Measurements from ENCODE around the gene OSER1. TPM values are rescaled to one million over a fixed set of nuclear protein-coding genes. Genes with fewer than 3 reads are reported as not detected.

The OSER1 gene
- polyA plus RNA-seq, 1 donor from 2014 or later = 43.9 TPM

DNA sequence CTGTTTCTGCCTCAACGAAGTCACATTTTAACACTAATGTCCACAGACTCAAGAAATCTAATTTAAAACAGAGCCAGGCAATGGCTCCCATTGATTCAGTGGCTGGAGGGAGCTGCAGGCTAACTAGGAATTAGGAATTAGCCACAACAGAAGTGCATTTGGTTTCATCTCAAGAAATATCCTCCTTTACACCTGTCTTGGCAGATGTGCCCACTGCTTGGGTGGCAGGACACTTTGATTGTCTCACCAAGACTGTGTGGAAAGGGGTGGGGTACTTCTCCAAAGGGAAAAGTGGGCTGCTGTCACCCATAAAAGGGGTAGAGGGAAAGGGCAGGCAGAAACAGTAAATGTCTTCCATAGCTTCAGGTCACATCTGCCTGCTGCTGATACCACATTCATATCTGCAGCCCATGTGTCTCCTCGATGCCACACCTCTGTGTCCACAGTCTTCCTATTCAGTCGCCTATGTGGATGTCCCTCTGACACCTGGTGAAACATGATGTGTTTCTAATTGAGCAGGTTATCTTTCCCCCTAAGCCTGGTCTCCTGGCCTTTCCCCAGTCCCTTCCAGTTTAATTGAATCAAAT, 10.9 kb upstream of the OSER1 start:
- Histone ChIP-seq H3K36me3 (ENCODE audit: insufficient read depth, low read length) (no peaks in the 10 kb centered on the region), H3K9me2 (ENCODE audit: insufficient read depth, low read length) (no peaks in the 10 kb centered on the region), H3K79me2 (replicated peaks; ENCODE audit: insufficient read depth, low read length) (no peaks in the 10 kb centered on the region), H3K9me3 (ENCODE audit: low read length) (no peaks in the 10 kb centered on the region), H3K9ac (ENCODE audit: low read length) (no peak overlapping the region), H3K4me2 (ENCODE audit: low read length) (no peak overlapping the region), H2AFZ (ENCODE audit: low read depth, low read length) (no peak overlapping the region), H3K4me3 (ENCODE audit: low read length) (no peak overlapping the region), H3F3A (ENCODE audit: insufficient read depth, low read length, poor library complexity, severe bottlenecking) (no peaks in the 10 kb centered on the region), H3K27ac (ENCODE audit: low read length) (no peak overlapping the region), H4K20me1 (ENCODE audit: insufficient read depth) (no peaks in the 10 kb centered on the region), H3K27me3 (ENCODE audit: insufficient read depth, low read depth, low read length) (no peaks in the 10 kb centered on the region)
- no peak for TF ChIP-seq EZH2 (IDR thresholded peaks at IDR 0.05; ENCODE audit: borderline replicate concordance, insufficient read depth, low read length, poor library complexity, severe bottlenecking)
- no peak for TF ChIP-seq EP300 (conservative IDR thresholded peaks at IDR 0.05; ENCODE audit: poor library complexity, severe bottlenecking)
- TF ChIP-seq, protein P1, sequence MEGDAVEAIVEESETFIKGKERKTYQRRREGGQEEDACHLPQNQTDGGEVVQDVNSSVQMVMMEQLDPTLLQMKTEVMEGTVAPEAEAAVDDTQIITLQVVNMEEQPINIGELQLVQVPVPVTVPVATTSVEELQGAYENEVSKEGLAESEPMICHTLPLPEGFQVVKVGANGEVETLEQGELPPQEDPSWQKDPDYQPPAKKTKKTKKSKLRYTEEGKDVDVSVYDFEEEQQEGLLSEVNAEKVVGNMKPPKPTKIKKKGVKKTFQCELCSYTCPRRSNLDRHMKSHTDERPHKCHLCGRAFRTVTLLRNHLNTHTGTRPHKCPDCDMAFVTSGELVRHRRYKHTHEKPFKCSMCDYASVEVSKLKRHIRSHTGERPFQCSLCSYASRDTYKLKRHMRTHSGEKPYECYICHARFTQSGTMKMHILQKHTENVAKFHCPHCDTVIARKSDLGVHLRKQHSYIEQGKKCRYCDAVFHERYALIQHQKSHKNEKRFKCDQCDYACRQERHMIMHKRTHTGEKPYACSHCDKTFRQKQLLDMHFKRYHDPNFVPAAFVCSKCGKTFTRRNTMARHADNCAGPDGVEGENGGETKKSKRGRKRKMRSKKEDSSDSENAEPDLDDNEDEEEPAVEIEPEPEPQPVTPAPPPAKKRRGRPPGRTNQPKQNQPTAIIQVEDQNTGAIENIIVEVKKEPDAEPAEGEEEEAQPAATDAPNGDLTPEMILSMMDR (IDR thresholded peaks at IDR 0.05; ENCODE audit: poor library complexity, severe bottlenecking) = no peak
- no peak for TF ChIP-seq MXI1 (conservative IDR thresholded peaks at IDR 0.05; ENCODE audit: poor library complexity, severe bottlenecking)
- no peak for TF ChIP-seq TAF1 (IDR thresholded peaks at IDR 0.05; ENCODE audit: low read depth)
- no peak for TF ChIP-seq SMC3 (conservative IDR thresholded peaks at IDR 0.05; ENCODE audit: poor library complexity)
- no peak for TF ChIP-seq RAD21 (conservative IDR thresholded peaks at IDR 0.05)
- TF ChIP-seq, protein P2, sequence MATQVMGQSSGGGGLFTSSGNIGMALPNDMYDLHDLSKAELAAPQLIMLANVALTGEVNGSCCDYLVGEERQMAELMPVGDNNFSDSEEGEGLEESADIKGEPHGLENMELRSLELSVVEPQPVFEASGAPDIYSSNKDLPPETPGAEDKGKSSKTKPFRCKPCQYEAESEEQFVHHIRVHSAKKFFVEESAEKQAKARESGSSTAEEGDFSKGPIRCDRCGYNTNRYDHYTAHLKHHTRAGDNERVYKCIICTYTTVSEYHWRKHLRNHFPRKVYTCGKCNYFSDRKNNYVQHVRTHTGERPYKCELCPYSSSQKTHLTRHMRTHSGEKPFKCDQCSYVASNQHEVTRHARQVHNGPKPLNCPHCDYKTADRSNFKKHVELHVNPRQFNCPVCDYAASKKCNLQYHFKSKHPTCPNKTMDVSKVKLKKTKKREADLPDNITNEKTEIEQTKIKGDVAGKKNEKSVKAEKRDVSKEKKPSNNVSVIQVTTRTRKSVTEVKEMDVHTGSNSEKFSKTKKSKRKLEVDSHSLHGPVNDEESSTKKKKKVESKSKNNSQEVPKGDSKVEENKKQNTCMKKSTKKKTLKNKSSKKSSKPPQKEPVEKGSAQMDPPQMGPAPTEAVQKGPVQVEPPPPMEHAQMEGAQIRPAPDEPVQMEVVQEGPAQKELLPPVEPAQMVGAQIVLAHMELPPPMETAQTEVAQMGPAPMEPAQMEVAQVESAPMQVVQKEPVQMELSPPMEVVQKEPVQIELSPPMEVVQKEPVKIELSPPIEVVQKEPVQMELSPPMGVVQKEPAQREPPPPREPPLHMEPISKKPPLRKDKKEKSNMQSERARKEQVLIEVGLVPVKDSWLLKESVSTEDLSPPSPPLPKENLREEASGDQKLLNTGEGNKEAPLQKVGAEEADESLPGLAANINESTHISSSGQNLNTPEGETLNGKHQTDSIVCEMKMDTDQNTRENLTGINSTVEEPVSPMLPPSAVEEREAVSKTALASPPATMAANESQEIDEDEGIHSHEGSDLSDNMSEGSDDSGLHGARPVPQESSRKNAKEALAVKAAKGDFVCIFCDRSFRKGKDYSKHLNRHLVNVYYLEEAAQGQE (IDR thresholded peaks at IDR 0.05; ENCODE audit: borderline replicate concordance) = no peak
- no peak for TF ChIP-seq POLR2AphosphoS5 (IDR thresholded peaks at IDR 0.05)

DNA sequence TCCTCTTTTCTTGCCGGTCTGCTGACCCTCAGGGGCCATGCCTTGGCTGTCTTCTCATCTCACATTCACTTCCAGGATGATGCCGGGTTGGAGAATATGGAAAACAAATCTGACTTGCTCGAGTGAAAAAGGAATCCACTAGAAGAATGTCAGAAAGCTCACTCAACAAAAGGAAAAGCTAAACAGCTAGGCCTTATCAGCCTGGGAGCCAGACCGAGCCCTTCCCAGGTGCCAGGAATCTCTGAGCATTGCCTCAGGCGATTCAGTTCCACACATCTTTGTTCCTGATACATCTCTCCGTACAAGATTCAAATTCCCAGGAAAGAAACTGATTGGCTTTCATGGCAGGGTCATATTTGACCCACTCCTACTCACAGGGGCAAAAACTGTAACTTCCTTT, 9.2 kb upstream of the OSER1 start:
- no peak for TF ChIP-seq MXI1 (conservative IDR thresholded peaks at IDR 0.05; ENCODE audit: poor library complexity, severe bottlenecking)
- no peak for TF ChIP-seq EP300 (conservative IDR thresholded peaks at IDR 0.05; ENCODE audit: poor library complexity, severe bottlenecking)
- TF ChIP-seq, protein P1 (IDR thresholded peaks at IDR 0.05; ENCODE audit: poor library complexity, severe bottlenecking) = no peak
- TF ChIP-seq POLR2AphosphoS5 (IDR thresholded peaks at IDR 0.05) = no peak
- TF ChIP-seq RAD21 (conservative IDR thresholded peaks at IDR 0.05) = no peak
- TF ChIP-seq, protein P2 (IDR thresholded peaks at IDR 0.05; ENCODE audit: borderline replicate concordance) = no peak
- TF ChIP-seq EZH2 (IDR thresholded peaks at IDR 0.05; ENCODE audit: borderline replicate concordance, insufficient read depth, low read length, poor library complexity, severe bottlenecking) = no peak
- TF ChIP-seq TAF1 (IDR thresholded peaks at IDR 0.05; ENCODE audit: low read depth) = no peak
- no peak for TF ChIP-seq SMC3 (conservative IDR thresholded peaks at IDR 0.05; ENCODE audit: poor library complexity)
- no peak overlapping the region for H3K9ac ChIP-seq (ENCODE audit: low read length)
- H3K9me2 ChIP-seq (ENCODE audit: insufficient read depth, low read length) = no peaks in the 10 kb centered on the region
- no peaks in the 10 kb centered on the region for H3F3A ChIP-seq (ENCODE audit: insufficient read depth, low read length, poor library complexity, severe bottlenecking)
- no peaks in the 10 kb centered on the region for H4K20me1 ChIP-seq (ENCODE audit: insufficient read depth)
- H3K36me3 ChIP-seq (ENCODE audit: insufficient read depth, low read length) = no peaks in the 10 kb centered on the region
- H3K79me2 ChIP-seq (replicated peaks; ENCODE audit: insufficient read depth, low read length) = no peaks in the 10 kb centered on the region
- no peaks in the 10 kb centered on the region for H3K9me3 ChIP-seq (ENCODE audit: low read length)
- no peak overlapping the region for H3K4me2 ChIP-seq (ENCODE audit: low read length)
- no peak overlapping the region for H3K27ac ChIP-seq (ENCODE audit: low read length)
- no peaks in the 10 kb centered on the region for H3K27me3 ChIP-seq (ENCODE audit: insufficient read depth, low read depth, low read length)
- H2AFZ ChIP-seq (ENCODE audit: low read depth, low read length) = no peak overlapping the region
- no peak overlapping the region for H3K4me3 ChIP-seq (ENCODE audit: low read length)

Measured in neural cell (in vitro differentiated cells).